Spleen (tissue), 7 donors: ENCODE measurements around the gene KRTCAP3.
A peak's percentile ranks its signal among the peaks of the same experiment; 100 is the strongest.

Source experiments
- CTCF ChIP-seq, 11 experiments: fragments of 200-600 bp in 7 of 11; fragments of 450-650 bp in 4 of 11; sonication (generic) in 4 of 11; IDR thresholded peaks in 8 of 11; conservative IDR thresholded peaks in 3 of 11; 1 replicate in 7 of 11; 2 replicates in 4 of 11; pipeline versions ENCODE4 v1.4.0 to v1.8.0; 2016 to 2021; ENCODE audit warnings: antibody characterized with exemption in 11 of 11, inconsistent platforms in 4 of 11, mild to moderate bottlenecking in 1 of 11
- POLR2A ChIP-seq, 3 donors: fragments of 450-650 bp; IDR thresholded peaks; one replicate each; pipeline ENCODE4 v1.5.1; 2017; ENCODE audit warnings: antibody characterized with exemption in 3 of 3, mild to moderate bottlenecking in 1 of 3
- donor health status: DM: no; HTN: no; CAD: no; lungs with moderate emphysema.
- donor health status: DM: no; HTN: no; CAD: no.
- donor health status: DM: no; HTN: no; CAD: no.

GRCh38 chr2:27441958-27442919, at the start of gene KRTCAP3:
- TF ChIP-seq CTCF (IDR thresholded peaks at IDR 0.05 in 8 of 11, conservative IDR thresholded peaks at IDR 0.05 in 3 of 11) (peak in 4 of 11 experiments; percentile 8 to 36 (median 20)), POLR2A (IDR thresholded peaks at IDR 0.05) (no peak)
